Tibial nerve (tissue), 4 donors: ENCODE results near the gene MRNIP.

Experiments used
- CTCF ChIP-seq, 5 experiments: fragments of 200-600 bp in 3 of 5; fragments of 450-650 bp in 2 of 5; sonication (generic) in 3 of 5; IDR thresholded peaks; one replicate each; pipeline ENCODE4 v1.5.1; 2016 to 2019; ENCODE audit warnings: antibody characterized with exemption in 5 of 5, mild to moderate bottlenecking in 3 of 5, moderate library complexity in 2 of 5
- EP300 ChIP-seq, 2 donors: sonication (generic); formaldehyde crosslinking; IDR thresholded peaks; one replicate each; pipeline ENCODE4 v1.6.1; 2017; ENCODE audit warnings: antibody characterized with exemption in 2 of 2, mild to moderate bottlenecking in 1 of 2
- POLR2A ChIP-seq, 2 donors: fragments of 450-650 bp; IDR thresholded peaks; one replicate each; pipeline ENCODE4 v1.6.1; 2017; ENCODE audit warnings: antibody characterized with exemption in 2 of 2, mild to moderate bottlenecking in 2 of 2, moderate library complexity in 2 of 2

GRCh38 chr5:179900711-179901110 lies 42.1 kb upstream of the MRNIP start:
- TF ChIP-seq CTCF (IDR thresholded peaks at IDR 0.05) (no peak), POLR2A (IDR thresholded peaks at IDR 0.05) (no peak), EP300 (IDR thresholded peaks at IDR 0.05) (no peak)
